Measurements from ENCODE around the gene ITIH5.

DNA sequence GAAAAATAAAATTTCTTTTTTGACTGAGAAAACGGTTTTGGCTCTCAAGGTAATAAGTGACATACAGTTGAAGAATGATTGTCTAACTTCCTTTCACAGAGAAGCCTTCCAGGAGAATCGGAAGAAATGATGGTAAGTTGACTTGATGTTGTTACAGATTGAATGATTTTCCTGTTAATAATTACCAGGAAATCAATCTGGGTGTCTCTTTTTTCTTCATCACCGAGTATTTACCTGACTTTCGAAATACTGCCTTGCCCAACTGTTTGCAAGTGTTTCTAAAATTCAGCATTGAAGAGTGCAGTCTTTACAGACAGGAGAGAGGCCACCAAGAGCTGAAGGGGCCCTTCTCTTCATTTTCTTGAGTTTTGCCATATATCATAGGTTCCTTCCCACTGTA lies 40.3 kb upstream of the ITIH5 start:
- TF ChIP-seq, protein P1, sequence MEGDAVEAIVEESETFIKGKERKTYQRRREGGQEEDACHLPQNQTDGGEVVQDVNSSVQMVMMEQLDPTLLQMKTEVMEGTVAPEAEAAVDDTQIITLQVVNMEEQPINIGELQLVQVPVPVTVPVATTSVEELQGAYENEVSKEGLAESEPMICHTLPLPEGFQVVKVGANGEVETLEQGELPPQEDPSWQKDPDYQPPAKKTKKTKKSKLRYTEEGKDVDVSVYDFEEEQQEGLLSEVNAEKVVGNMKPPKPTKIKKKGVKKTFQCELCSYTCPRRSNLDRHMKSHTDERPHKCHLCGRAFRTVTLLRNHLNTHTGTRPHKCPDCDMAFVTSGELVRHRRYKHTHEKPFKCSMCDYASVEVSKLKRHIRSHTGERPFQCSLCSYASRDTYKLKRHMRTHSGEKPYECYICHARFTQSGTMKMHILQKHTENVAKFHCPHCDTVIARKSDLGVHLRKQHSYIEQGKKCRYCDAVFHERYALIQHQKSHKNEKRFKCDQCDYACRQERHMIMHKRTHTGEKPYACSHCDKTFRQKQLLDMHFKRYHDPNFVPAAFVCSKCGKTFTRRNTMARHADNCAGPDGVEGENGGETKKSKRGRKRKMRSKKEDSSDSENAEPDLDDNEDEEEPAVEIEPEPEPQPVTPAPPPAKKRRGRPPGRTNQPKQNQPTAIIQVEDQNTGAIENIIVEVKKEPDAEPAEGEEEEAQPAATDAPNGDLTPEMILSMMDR (conservative IDR thresholded peaks at IDR 0.05; ENCODE audit: low read length) = no peak
- TF ChIP-seq EZH2phosphoT487 (IDR thresholded peaks at IDR 0.05; ENCODE audit: borderline replicate concordance) = no peak
